Measurements from ENCODE around the gene PPP1R7. TPM values are rescaled to one million over a fixed set of nuclear protein-coding genes. Genes with fewer than 3 reads are reported as not detected.

PPP1R7 gene
- polyA plus RNA-seq, 1 experiment, result 99.0 TPM

DNA sequence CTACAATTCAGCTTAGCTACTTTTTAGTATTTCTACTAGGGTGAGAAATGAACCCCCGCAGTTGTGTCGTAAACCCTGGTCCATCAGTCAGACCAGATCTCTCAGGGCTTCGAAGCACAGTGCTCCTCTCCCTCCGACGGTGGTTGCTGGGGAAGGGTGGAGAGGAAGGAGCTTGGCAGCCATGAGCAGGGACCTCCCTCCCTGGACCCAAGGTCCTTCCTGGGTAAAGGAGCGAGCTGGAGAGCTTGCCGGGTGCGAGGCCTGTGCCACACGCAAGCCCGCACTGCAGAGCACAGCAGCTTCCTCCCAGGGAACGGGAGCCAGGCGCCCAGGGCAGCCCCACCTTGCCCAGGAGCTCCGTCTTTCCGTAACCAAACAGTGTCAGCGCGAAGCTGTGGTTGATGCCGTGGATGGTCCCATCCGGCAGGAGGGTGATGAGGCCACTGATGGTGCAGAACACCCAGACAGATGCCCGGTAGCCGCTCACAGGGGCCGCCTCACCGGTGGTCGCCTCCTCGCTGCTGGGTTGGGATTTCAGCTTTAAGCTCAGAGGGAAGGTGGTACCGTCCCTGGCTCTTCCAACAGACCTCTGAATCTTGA lies 13.5 kb upstream of the PPP1R7 start:
- TF ChIP-seq, protein P1, sequence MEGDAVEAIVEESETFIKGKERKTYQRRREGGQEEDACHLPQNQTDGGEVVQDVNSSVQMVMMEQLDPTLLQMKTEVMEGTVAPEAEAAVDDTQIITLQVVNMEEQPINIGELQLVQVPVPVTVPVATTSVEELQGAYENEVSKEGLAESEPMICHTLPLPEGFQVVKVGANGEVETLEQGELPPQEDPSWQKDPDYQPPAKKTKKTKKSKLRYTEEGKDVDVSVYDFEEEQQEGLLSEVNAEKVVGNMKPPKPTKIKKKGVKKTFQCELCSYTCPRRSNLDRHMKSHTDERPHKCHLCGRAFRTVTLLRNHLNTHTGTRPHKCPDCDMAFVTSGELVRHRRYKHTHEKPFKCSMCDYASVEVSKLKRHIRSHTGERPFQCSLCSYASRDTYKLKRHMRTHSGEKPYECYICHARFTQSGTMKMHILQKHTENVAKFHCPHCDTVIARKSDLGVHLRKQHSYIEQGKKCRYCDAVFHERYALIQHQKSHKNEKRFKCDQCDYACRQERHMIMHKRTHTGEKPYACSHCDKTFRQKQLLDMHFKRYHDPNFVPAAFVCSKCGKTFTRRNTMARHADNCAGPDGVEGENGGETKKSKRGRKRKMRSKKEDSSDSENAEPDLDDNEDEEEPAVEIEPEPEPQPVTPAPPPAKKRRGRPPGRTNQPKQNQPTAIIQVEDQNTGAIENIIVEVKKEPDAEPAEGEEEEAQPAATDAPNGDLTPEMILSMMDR (IDR thresholded peaks at IDR 0.05; ENCODE audit: low read depth, low read length), result no peak
- Histone ChIP-seq H3K4me3 (ENCODE audit: low read depth, low read length) (no peak overlapping the region), H3K27me3 (ENCODE audit: control insufficient read depth, insufficient read depth, low read length) (no peaks in the 10 kb centered on the region), H3K9me3 (ENCODE audit: control insufficient read depth, insufficient read depth, low read length) (no peaks in the 10 kb centered on the region), H3K27ac (ENCODE audit: low read depth, low read length) (no peak overlapping the region)
- ChIA-PET CTCF (no interaction called here), POLR2A (no interaction called here)
- no peak for DNase-seq (ENCODE audit: low read depth, low spot score)

DNA sequence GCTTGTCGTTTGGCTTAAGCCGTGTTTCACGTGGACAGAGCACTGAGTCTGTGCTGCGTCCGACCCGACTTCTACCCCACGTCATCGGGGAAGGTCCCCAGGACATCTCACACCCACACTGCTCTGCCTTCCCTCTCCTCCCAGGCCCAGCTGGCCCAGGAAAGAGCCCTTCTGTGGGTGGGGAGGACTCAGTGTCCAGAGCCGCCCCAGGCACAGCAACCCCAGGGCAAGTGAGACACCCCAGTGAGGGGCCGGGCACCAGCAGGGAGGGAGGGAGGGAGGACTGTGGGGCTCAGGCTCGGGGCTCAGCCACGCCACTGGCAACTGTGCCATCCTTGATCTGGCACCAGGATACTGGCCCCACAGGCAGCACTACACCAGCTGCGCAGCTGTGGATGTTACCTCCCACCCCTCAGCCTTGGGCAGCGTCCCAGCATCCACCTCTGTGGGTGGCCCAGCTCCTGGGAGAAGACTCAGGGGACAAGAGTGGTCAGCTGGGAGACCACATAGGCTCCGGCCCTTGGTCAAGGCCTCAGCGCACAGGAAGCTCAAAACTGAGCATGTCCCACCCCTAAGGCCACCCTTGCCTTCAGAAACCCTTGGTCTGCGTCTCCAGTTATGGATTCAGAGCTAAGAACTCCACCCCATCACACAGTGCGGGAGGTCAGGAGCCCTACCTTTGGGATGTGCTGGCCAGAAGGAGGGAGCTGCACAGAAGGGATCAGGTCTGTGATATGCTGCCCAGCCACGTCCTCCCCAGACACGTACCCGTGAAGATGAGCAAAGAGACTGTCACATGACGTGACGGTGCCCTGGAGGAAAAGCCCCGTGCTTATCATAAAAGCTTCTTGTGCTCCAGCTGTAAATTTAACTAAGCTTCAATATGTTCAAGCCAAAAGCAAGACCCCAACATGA lies 12.7 kb upstream of the PPP1R7 start:
- DNase-seq (ENCODE audit: low read depth, low spot score), result no peak
- no peaks in the 10 kb centered on the region for H3K9me3 ChIP-seq (ENCODE audit: control insufficient read depth, insufficient read depth, low read length)
- POLR2A ChIA-PET, result no interaction called here
- no peak overlapping the region for H3K4me3 ChIP-seq (ENCODE audit: low read depth, low read length)
- CTCF ChIA-PET, result no interaction called here
- TF ChIP-seq, protein P1 (IDR thresholded peaks at IDR 0.05; ENCODE audit: low read depth, low read length), result no peak
- H3K27ac ChIP-seq (ENCODE audit: low read depth, low read length), result no peak overlapping the region
- no peaks in the 10 kb centered on the region for H3K27me3 ChIP-seq (ENCODE audit: control insufficient read depth, insufficient read depth, low read length)

DNA sequence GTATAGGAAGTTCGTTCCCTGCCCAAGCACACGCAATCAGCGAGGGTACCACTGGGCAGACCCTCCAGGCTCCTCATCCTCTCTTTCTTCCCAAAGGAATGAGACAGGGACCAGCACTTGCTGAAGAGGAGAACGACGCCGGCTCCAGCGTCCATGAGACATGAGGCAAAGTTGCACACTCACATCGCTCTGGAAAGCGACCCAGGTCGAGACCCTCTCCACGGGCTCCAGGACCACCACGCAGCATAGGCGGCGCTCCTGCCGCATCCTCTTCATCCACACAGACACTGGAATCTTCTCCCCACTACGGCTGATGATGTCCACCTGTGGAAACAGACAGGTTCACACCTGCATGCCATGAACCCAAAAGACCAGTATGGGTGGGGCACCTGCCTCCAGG lies 11.8 kb upstream of the PPP1R7 start:
- ChIA-PET CTCF (no interaction called here), POLR2A (no interaction called here)
- DNase-seq (ENCODE audit: low read depth, low spot score), result no peak
- TF ChIP-seq, protein P1 (IDR thresholded peaks at IDR 0.05; ENCODE audit: low read depth, low read length), result no peak
- Histone ChIP-seq H3K4me3 (ENCODE audit: low read depth, low read length) (no peak overlapping the region), H3K9me3 (ENCODE audit: control insufficient read depth, insufficient read depth, low read length) (no peaks in the 10 kb centered on the region), H3K27ac (ENCODE audit: low read depth, low read length) (no peak overlapping the region), H3K27me3 (ENCODE audit: control insufficient read depth, insufficient read depth, low read length) (no peaks in the 10 kb centered on the region)

DNA sequence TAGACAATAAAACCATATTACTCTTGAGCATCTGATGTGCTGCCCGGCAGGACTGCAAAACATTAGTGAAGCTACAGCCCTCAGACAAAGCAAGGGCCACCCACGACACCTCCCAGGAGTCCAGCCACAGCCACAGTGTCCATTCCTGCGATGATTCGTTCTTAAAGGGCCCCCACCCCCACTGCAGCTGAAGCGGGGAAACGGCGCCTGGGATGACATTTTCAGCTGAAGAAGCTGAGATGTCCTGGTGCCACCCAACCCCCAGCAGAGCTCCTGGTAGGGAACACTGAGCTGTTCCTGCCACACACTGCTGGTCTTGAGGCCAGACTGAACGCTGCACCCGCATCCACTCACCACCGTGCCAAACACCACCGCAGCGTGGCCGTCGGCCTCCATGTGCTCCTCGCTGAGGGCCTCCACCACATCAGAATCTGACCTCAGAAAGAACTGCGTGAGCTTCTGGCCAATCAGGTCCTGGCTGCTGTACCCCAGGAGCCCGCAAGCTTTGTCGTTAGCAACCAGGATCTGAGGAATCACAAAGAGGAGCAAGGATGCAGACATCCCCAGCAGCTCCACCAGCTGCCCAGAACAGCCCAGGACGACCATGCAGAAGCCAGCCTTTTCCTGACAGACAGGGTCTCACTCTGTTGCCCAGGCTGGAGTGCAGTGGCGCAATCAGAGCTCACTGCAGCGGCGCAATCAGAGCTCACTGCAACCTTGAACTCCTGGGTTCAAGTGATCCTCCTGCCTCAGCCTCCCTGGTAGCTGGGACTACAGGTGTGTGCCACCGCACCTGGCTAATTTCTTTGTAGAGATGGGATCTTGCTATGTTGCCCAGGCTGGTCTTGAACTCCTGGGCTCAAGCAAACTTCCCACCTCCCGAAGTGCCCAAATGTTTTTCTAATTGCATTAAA lies 10.5 kb upstream of the PPP1R7 start:
- Histone ChIP-seq H3K9me3 (ENCODE audit: control insufficient read depth, insufficient read depth, low read length) (no peaks in the 10 kb centered on the region), H3K27ac (ENCODE audit: low read depth, low read length) (no peak overlapping the region), H3K27me3 (ENCODE audit: control insufficient read depth, insufficient read depth, low read length) (no peaks in the 10 kb centered on the region), H3K4me3 (ENCODE audit: low read depth, low read length) (no peak overlapping the region)
- TF ChIP-seq, protein P1 (IDR thresholded peaks at IDR 0.05; ENCODE audit: low read depth, low read length), result no peak
- ChIA-PET CTCF (no interaction called here), POLR2A (no interaction called here)
- DNase-seq (ENCODE audit: low read depth, low spot score), result no peak
